Neural cell (in vitro differentiated cells): ENCODE data around the gene NBEA. TPM values are rescaled to one million over a fixed set of nuclear protein-coding genes. Genes with fewer than 3 reads are reported as not detected.

Experiments used
- H2AFZ ChIP-seq: fragments of 200-600, 300-800 bp; sonication (generic), shearing (Covaris generic); 2 replicates; pipeline ENCODE4 v1.6.0; 2014; ENCODE audit warnings: low read depth, mild to moderate bottlenecking, antibody characterized with exemption, low read length, moderate library complexity
- H3F3A ChIP-seq: fragments of 200-600 bp; shearing (Covaris generic); 2 replicates; pipeline ENCODE4 v1.6.1; 2016; ENCODE audit warnings: mild to moderate bottlenecking, moderate library complexity, mixed read lengths, antibody characterized with exemption, low read length; ENCODE audit not compliant: insufficient read depth, poor library complexity, severe bottlenecking
- H3K27ac ChIP-seq: fragments of 200-600, 300-800 bp; sonication (generic), shearing (Covaris generic); 2 replicates; pipeline ENCODE4 v1.5.1; 2014; ENCODE audit warnings: mild to moderate bottlenecking, low read length, moderate library complexity
- H3K27me3 ChIP-seq: fragments of 300-800, 200-600 bp; sonication (generic), shearing (Covaris generic); 2 replicates; pipeline ENCODE4 v1.6.0; 2014; ENCODE audit warnings: mild to moderate bottlenecking, low read depth, low read length, moderate library complexity; ENCODE audit not compliant: insufficient read depth
- H3K36me3 ChIP-seq: fragments of 300-800, 200-600 bp; sonication (generic), shearing (Covaris generic); 2 replicates; pipeline ENCODE4 v1.5.1; 2014; ENCODE audit warnings: mild to moderate bottlenecking, antibody characterized with exemption, low read length, moderate library complexity; ENCODE audit not compliant: insufficient read depth
- H3K4me2 ChIP-seq: fragments of 300-800, 200-600 bp; sonication (generic), shearing (Covaris generic); 2 replicates; pipeline ENCODE4 v1.6.0; 2014; ENCODE audit warnings: mild to moderate bottlenecking, low read length
- H3K4me3 ChIP-seq: fragments of 300-800, 200-600 bp; sonication (generic), shearing (Covaris generic); 2 replicates; pipeline ENCODE4 v1.5.1; 2014; ENCODE audit warnings: mild to moderate bottlenecking, low read length, moderate library complexity
- H3K79me2 ChIP-seq: fragments of 200-600 bp; shearing (Covaris generic); replicated peaks from 2 replicates; pipeline ENCODE4 v1.6.0; 2014; ENCODE audit warnings: mild to moderate bottlenecking, low read length, moderate library complexity; ENCODE audit not compliant: insufficient read depth
- H3K9ac ChIP-seq: fragments of 300-800, 200-600 bp; sonication (generic), shearing (Covaris generic); 2 replicates; pipeline ENCODE4 v1.6.1; 2016; ENCODE audit warnings: mild to moderate bottlenecking, low read length, mixed read lengths
- H3K9me2 ChIP-seq: fragments of 200-600 bp; shearing (Covaris generic); 2 replicates; pipeline ENCODE4 v1.6.1; 2016; ENCODE audit warnings: mild to moderate bottlenecking, low read length, mixed read lengths; ENCODE audit not compliant: insufficient read depth
- H3K9me3 ChIP-seq: fragments of 200-600, 300-800 bp; sonication (generic), shearing (Covaris generic); 2 replicates; pipeline ENCODE4 v1.6.1; 2016; ENCODE audit warnings: mild to moderate bottlenecking, mixed run types, low read length, moderate library complexity, mixed read lengths
- H4K20me1 ChIP-seq: fragments of 200-600 bp; shearing (Covaris generic); 2 replicates; pipeline ENCODE4 v1.6.1; 2016; ENCODE audit warnings: mild to moderate bottlenecking, mixed run types; ENCODE audit not compliant: insufficient read depth
- EP300 ChIP-seq: fragments of 450-650 bp; conservative IDR thresholded peaks from 2 replicates; pipeline ENCODE4 v1.6.1; 2014; ENCODE audit warnings: antibody characterized with exemption, mild to moderate bottlenecking, moderate library complexity; ENCODE audit not compliant: poor library complexity, severe bottlenecking
- EZH2 ChIP-seq: fragments of 200-600, 300-800 bp; shearing (Covaris generic), sonication (generic); IDR thresholded peaks from 2 replicates; pipeline ENCODE4 v1.6.1; 2014; ENCODE audit warnings: antibody characterized with exemption, low read length, borderline replicate concordance, mild to moderate bottlenecking; ENCODE audit not compliant: insufficient read depth, poor library complexity, severe bottlenecking
- POLR2AphosphoS5 ChIP-seq: IDR thresholded peaks from 2 replicates; pipeline ENCODE4 v1.6.1; 2012
- RAD21 ChIP-seq: fragments of 450-650 bp; conservative IDR thresholded peaks from 2 replicates; pipeline ENCODE4 v1.6.1; 2014; ENCODE audit warnings: antibody characterized with exemption, mild to moderate bottlenecking, moderate library complexity
- SMC3 ChIP-seq: fragments of 450-650 bp; conservative IDR thresholded peaks from 2 replicates; pipeline ENCODE4 v1.6.1; 2014; ENCODE audit warnings: antibody characterized with exemption, mild to moderate bottlenecking, moderate library complexity; ENCODE audit not compliant: poor library complexity
- polyA plus RNA-seq: library from polyadenylated mRNA; depleted of rRNA; stranded (reverse); fragments of >200 nt; gene quantifications from 2 replicates; pipeline ENCODE4 v1.2.3, GENCODE V29; 2014
- TF ChIP-seq, protein P1 (sequence below): fragments of 450-650 bp; IDR thresholded peaks from 2 replicates; pipeline ENCODE4 v1.5.1; 2014; ENCODE audit warnings: antibody characterized with exemption, mild to moderate bottlenecking, moderate library complexity; ENCODE audit not compliant: poor library complexity, severe bottlenecking
- TF ChIP-seq, protein P2 (sequence below): IDR thresholded peaks from 2 replicates; pipeline ENCODE4 v1.6.1; 2012; ENCODE audit warnings: borderline replicate concordance

The NBEA gene
- polyA plus RNA-seq, 1 donor from 2014 or later = 55.8 TPM

DNA sequence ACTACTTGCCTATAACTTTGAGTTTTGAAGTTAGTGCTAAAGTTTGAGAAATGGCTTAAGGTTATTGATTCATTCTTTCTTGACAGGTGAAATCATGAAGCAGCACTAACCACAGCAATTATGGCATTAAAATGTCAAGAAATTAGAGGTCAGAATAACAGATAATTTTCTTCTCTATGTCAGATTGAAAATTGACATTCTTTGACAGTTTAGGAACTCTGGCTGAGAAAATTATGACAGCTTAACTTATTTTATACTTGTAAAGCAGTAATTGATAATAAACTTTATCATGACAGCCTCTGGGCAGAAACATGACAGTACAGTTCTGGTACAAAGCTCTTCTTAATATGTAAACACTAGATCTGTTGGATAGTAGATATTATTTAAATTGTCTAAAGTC lies 689.6 kb downstream of the NBEA start:
- Histone ChIP-seq H2AFZ (no peak overlapping the region), H3K36me3 (no peaks in the 10 kb centered on the region), H3K9ac (no peak overlapping the region), H3K4me3 (no peak overlapping the region), H4K20me1 (no peaks in the 10 kb centered on the region), H3K9me2 (no peaks in the 10 kb centered on the region), H3F3A (no peaks in the 10 kb centered on the region), H3K27ac (no peak overlapping the region), H3K4me2 (no peak overlapping the region), H3K79me2 (no peaks in the 10 kb centered on the region), H3K9me3 (no peaks in the 10 kb centered on the region), H3K27me3 (no peaks in the 10 kb centered on the region)
- peak; percentile 47 for TF ChIP-seq POLR2AphosphoS5
- TF ChIP-seq, protein P1, sequence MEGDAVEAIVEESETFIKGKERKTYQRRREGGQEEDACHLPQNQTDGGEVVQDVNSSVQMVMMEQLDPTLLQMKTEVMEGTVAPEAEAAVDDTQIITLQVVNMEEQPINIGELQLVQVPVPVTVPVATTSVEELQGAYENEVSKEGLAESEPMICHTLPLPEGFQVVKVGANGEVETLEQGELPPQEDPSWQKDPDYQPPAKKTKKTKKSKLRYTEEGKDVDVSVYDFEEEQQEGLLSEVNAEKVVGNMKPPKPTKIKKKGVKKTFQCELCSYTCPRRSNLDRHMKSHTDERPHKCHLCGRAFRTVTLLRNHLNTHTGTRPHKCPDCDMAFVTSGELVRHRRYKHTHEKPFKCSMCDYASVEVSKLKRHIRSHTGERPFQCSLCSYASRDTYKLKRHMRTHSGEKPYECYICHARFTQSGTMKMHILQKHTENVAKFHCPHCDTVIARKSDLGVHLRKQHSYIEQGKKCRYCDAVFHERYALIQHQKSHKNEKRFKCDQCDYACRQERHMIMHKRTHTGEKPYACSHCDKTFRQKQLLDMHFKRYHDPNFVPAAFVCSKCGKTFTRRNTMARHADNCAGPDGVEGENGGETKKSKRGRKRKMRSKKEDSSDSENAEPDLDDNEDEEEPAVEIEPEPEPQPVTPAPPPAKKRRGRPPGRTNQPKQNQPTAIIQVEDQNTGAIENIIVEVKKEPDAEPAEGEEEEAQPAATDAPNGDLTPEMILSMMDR = no peak
- peak; percentile 91 for TF ChIP-seq EP300

DNA sequence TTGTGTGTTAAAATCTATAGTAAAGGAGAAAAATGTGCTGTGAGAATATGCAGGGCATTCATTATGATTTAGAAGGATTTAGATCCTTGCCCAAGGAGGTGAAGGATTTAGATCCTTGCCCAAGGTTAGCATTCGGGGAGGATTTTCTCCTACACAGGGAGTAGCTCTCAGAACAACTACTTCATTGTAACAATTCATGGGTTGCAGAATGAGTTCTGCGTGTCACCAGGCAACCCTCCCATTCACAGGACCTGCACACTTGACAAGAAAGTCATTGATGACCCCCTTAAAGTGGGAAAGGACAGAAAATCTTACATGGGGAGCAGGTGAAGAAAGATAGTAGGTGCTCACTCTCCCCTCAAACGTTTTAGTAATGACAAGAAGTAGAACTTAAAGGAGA lies 701.6 kb downstream of the NBEA start:
- Histone ChIP-seq H3K4me3 (no peak overlapping the region), H3K27me3 (no peaks in the 10 kb centered on the region), H4K20me1 (no peaks in the 10 kb centered on the region), H3F3A (no peaks in the 10 kb centered on the region), H3K9ac (no peak overlapping the region), H3K9me3 (no peaks in the 10 kb centered on the region), H3K27ac (no peak overlapping the region), H3K79me2 (no peaks in the 10 kb centered on the region), H3K4me2 (no peak overlapping the region), H3K9me2 (peaks cover 3% of the 10 kb centered on the region), H3K36me3 (no peaks in the 10 kb centered on the region), H2AFZ (no peak overlapping the region)
- no peak for TF ChIP-seq POLR2AphosphoS5
- TF ChIP-seq SMC3 = no peak
- TF ChIP-seq EZH2 = no peak
- TF ChIP-seq, protein P2, sequence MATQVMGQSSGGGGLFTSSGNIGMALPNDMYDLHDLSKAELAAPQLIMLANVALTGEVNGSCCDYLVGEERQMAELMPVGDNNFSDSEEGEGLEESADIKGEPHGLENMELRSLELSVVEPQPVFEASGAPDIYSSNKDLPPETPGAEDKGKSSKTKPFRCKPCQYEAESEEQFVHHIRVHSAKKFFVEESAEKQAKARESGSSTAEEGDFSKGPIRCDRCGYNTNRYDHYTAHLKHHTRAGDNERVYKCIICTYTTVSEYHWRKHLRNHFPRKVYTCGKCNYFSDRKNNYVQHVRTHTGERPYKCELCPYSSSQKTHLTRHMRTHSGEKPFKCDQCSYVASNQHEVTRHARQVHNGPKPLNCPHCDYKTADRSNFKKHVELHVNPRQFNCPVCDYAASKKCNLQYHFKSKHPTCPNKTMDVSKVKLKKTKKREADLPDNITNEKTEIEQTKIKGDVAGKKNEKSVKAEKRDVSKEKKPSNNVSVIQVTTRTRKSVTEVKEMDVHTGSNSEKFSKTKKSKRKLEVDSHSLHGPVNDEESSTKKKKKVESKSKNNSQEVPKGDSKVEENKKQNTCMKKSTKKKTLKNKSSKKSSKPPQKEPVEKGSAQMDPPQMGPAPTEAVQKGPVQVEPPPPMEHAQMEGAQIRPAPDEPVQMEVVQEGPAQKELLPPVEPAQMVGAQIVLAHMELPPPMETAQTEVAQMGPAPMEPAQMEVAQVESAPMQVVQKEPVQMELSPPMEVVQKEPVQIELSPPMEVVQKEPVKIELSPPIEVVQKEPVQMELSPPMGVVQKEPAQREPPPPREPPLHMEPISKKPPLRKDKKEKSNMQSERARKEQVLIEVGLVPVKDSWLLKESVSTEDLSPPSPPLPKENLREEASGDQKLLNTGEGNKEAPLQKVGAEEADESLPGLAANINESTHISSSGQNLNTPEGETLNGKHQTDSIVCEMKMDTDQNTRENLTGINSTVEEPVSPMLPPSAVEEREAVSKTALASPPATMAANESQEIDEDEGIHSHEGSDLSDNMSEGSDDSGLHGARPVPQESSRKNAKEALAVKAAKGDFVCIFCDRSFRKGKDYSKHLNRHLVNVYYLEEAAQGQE = no peak
- TF ChIP-seq RAD21 = no peak
- TF ChIP-seq, protein P1 = no peak
